Measurements from ENCODE around the gene DNAJC17. TPM values are rescaled to one million over a fixed set of nuclear protein-coding genes. Genes with fewer than 3 reads are reported as not detected.

Gene DNAJC17
- total and polyA plus RNA-seq, 2 experiments from 2014 or later: 36.5 to 53.9 TPM

DNA sequence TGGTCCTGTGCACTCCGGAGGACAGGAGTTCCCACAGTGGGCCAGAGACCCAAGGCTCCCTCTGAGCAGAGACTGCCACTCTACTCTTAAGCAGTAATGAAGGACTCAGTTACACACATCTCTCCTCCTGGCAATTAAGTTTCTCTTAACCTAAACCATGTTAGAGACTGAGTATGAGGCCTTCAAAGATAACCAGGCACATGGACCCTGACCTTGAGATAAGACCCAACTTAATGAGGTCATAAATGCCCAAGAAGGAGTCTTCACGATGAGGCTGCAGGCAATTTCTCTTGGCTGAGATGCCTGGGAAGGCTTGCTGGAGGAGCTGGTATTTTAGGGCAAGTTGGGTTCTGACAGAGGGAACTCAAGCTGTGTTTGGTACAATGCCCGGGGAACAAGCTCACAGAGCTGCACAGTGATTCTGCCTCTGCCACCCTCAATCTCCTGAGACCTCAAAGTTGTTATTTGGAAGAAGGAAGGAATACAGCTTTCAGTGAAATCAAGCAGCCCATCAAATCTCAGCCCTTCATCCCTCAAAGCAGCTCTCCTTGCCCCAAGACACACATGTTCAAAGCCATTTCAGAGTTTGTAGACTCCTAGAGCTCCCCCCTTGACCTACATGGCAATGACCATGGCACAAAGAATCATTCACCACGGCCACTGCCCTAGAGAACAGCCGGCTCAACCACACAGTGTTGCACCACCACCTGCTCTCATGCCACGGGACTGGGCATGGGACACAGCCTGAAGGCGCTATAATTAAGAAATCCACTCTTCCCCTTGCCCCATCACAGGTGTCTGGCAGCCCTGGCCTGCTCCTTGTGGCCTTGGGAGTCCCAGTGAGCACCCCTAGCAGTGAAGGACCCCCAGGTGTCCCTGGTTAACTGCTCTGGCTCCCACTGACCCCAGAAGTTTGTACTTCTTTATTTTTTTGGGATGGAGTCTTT, 59.3 kb downstream of the DNAJC17 start:
- no peak overlapping the region for H2AFZ ChIP-seq
- H3K4me3 ChIP-seq: no peak overlapping the region
- peaks cover 27% of the 10 kb centered on the region for H3K79me2 ChIP-seq
- no peaks in the 10 kb centered on the region for H3K27me3 ChIP-seq
- H3K4me1 ChIP-seq (ENCODE audit: insufficient read depth): peaks cover 11% of the 10 kb centered on the region
- DNase-seq (ENCODE audit: low spot score): no peak
- no peak overlapping the region for H3K4me2 ChIP-seq
- H3K27ac ChIP-seq: peak overlapping the region; percentile 82
- TF ChIP-seq EZH2phosphoT487 (IDR thresholded peaks at IDR 0.05; ENCODE audit: low read depth, severe bottlenecking, unreplicated experiment) (no peak), EZH2 (IDR thresholded peaks at IDR 0.05; ENCODE audit: borderline replicate concordance) (no peak)
- TF ChIP-seq, protein P1, sequence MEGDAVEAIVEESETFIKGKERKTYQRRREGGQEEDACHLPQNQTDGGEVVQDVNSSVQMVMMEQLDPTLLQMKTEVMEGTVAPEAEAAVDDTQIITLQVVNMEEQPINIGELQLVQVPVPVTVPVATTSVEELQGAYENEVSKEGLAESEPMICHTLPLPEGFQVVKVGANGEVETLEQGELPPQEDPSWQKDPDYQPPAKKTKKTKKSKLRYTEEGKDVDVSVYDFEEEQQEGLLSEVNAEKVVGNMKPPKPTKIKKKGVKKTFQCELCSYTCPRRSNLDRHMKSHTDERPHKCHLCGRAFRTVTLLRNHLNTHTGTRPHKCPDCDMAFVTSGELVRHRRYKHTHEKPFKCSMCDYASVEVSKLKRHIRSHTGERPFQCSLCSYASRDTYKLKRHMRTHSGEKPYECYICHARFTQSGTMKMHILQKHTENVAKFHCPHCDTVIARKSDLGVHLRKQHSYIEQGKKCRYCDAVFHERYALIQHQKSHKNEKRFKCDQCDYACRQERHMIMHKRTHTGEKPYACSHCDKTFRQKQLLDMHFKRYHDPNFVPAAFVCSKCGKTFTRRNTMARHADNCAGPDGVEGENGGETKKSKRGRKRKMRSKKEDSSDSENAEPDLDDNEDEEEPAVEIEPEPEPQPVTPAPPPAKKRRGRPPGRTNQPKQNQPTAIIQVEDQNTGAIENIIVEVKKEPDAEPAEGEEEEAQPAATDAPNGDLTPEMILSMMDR (IDR thresholded peaks at IDR 0.05; ENCODE audit: poor library complexity): no peak
- no peaks in the 10 kb centered on the region for H4K20me1 ChIP-seq (ENCODE audit: insufficient read depth, poor library complexity, severe bottlenecking)
- no peaks in the 10 kb centered on the region for H3K9me2 ChIP-seq (replicated peaks; ENCODE audit: insufficient read depth)
- WGBS (ENCODE audit: low lambda C conversion rate, missing lambda C conversion rate): 71% methylated on average over 7 of the region's 7 CpGs
- no peaks in the 10 kb centered on the region for H3K9me3 ChIP-seq (ENCODE audit: low read depth)
- no peaks in the 10 kb centered on the region for H3K36me3 ChIP-seq (replicated peaks; ENCODE audit: insufficient read depth, low read depth)

DNA sequence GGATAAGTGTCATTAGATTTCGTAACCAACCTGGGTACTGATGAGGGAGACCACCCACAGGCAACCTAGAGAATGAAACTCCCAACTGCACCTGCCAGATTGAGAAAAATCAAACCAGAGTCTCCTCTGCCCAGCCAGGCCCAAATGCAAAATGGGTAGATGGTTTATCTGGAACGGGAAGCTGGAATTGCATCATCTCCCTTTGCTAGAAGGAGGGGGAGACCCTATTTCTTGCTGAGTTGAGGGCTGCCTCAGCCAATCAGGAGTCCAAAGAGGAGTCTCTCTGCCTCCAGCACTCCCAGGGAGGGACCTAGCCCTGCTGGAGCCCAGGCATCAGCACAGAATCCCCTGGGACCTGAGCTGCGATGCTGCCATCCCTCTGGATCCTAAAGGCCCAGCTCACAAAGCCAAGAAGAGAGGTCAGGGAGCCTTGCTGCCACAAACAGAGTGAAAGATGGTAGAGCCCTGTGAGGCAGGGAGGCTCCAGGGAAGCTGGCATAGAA, 60.3 kb downstream of the DNAJC17 start:
- no peaks in the 10 kb centered on the region for H3K9me2 ChIP-seq (replicated peaks; ENCODE audit: insufficient read depth)
- no peaks in the 10 kb centered on the region for H4K20me1 ChIP-seq (ENCODE audit: insufficient read depth, poor library complexity, severe bottlenecking)
- peak overlapping the region; percentile 82 for H3K27ac ChIP-seq
- H3K27me3 ChIP-seq: no peaks in the 10 kb centered on the region
- no peak overlapping the region for H2AFZ ChIP-seq
- H3K4me3 ChIP-seq: no peak overlapping the region
- no peak for DNase-seq (ENCODE audit: low spot score)
- peaks cover 17% of the 10 kb centered on the region for H3K79me2 ChIP-seq
- H3K9me3 ChIP-seq (ENCODE audit: low read depth): no peaks in the 10 kb centered on the region
- no peak for TF ChIP-seq EZH2 (IDR thresholded peaks at IDR 0.05; ENCODE audit: borderline replicate concordance)
- TF ChIP-seq EZH2phosphoT487 (IDR thresholded peaks at IDR 0.05; ENCODE audit: low read depth, severe bottlenecking, unreplicated experiment): no peak
- TF ChIP-seq, protein P1 (IDR thresholded peaks at IDR 0.05; ENCODE audit: poor library complexity): no peak
- WGBS (ENCODE audit: low lambda C conversion rate, missing lambda C conversion rate): 71% methylated on average over 3 of the region's 3 CpGs
- peaks cover 8% of the 10 kb centered on the region for H3K4me1 ChIP-seq (ENCODE audit: insufficient read depth)
- no peaks in the 10 kb centered on the region for H3K36me3 ChIP-seq (replicated peaks; ENCODE audit: insufficient read depth, low read depth)
- no peak overlapping the region for H3K4me2 ChIP-seq

DNA sequence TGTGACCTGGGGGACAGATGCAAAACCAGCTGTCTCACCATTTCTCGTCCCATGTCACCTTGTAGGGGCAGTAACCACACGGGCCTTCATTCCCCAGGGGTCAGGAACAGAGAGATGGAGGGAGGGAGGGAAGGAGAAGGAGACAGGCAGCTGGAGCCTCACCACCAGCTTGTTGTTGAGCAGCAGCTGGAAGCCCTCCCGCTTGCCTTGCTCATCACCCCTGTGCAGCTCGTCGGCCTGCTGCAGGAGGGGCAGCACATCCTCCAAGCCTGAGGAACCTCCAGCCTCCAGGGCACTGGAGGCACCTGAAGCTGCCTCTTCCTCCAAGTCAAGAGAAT, 62.5 kb downstream of the DNAJC17 start:
- H3K27ac ChIP-seq: no peak overlapping the region
- H3K36me3 ChIP-seq (replicated peaks; ENCODE audit: insufficient read depth, low read depth): no peaks in the 10 kb centered on the region
- no peak overlapping the region for H3K4me2 ChIP-seq
- H3K79me2 ChIP-seq: peaks cover 12% of the 10 kb centered on the region
- H3K4me3 ChIP-seq: no peak overlapping the region
- no peaks in the 10 kb centered on the region for H3K27me3 ChIP-seq
- no peaks in the 10 kb centered on the region for H3K9me3 ChIP-seq (ENCODE audit: low read depth)
- no peak for DNase-seq (ENCODE audit: low spot score)
- H3K9me2 ChIP-seq (replicated peaks; ENCODE audit: insufficient read depth): no peaks in the 10 kb centered on the region
- H2AFZ ChIP-seq: no peak overlapping the region
- WGBS (ENCODE audit: low lambda C conversion rate, missing lambda C conversion rate): 88% methylated on average over 5 of the region's 5 CpGs
- H3K4me1 ChIP-seq (ENCODE audit: insufficient read depth): peaks cover 8% of the 10 kb centered on the region
- no peaks in the 10 kb centered on the region for H4K20me1 ChIP-seq (ENCODE audit: insufficient read depth, poor library complexity, severe bottlenecking)
- TF ChIP-seq EZH2phosphoT487 (IDR thresholded peaks at IDR 0.05; ENCODE audit: low read depth, severe bottlenecking, unreplicated experiment) (no peak), EZH2 (IDR thresholded peaks at IDR 0.05; ENCODE audit: borderline replicate concordance) (no peak)
- TF ChIP-seq, protein P1 (IDR thresholded peaks at IDR 0.05; ENCODE audit: poor library complexity): no peak

All from hepatocyte (in vitro differentiated cells).